ENCODE results near the gene AP3S2.
"Not testable (repeated sequence)": the region's sequence is repeated elsewhere in the genome, so short reads cannot be mapped to it uniquely, and the experiment has no call there.

Gene AP3S2

DNA sequence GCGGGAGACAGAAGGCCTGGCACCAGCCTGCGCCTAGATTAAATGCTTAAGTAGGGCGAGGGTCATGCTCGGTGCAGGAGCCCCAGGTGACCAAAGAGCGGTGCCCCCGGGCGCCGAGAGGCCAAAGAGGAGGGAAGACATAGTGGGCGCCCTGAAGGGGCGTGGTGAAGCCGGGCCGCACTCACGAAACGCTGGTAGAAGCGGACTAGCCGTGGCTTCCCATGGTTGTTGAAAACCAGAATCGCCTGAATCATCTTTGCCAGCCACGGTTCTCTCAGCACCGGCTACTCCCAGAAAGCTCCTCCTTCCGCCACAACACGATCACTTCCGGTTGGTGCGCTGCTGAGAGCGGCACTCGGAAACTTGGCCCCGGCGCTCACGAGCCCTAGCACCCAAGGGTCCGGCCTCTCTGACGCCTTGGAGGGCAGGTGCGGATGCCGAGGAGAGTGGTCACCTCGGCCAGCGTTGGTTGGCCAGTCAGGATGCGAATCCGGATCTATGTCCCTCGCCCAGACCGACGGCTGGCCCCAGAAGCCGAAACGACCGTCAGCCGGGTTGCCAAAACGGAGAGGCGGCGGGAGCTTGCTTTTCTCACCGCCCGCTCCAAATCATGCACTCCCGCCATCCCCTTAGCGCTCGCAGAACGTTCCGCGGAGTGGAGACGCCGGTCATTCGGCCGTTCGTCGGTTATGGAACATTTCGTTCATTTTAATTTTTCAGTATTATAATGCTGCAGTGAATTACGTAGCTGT is at the start of gene AP3S2:
TSS of gene AP3S2 (minus strand) at position 299 of the 752 bp plus-strand sequence. CDS start at position 254, 45 bp downstream.
- Histone ChIP-seq H3K27ac (ENCODE audit: low read length) (peak within 1 kb of the TSS; percentile 97), H2AFZ (ENCODE audit: low read depth, low read length) (peak within 1 kb of the TSS; percentile 97), H4K20me1 (ENCODE audit: insufficient read depth, low read length) (no peaks in the 10 kb centered on the region), H3K9ac (ENCODE audit: low read depth, low read length) (peak within 1 kb of the TSS; percentile 95), H3K4me3 (ENCODE audit: low read depth in 1 of 2, low read length in 2 of 2) (peak within 1 kb of the TSS; percentile 89 to 92), H3K36me3 (ENCODE audit: insufficient read depth, low read length) (peaks cover 2% of the 10 kb centered on the region), H3K27me3 (ENCODE audit: insufficient read depth, low read length, poor library complexity) (no peaks in the 10 kb centered on the region), H3K79me2 (ENCODE audit: insufficient read depth, low read length) (peaks cover 37% of the 10 kb centered on the region), H3K4me2 (ENCODE audit: insufficient read depth, low read length) (peak within 1 kb of the TSS; percentile 82), H3K4me1 (ENCODE audit: insufficient read depth, low read length) (peaks cover 25% of the 10 kb centered on the region), H3K9me3 (ENCODE audit: insufficient read depth, low read length, severe bottlenecking) (no peaks in the 10 kb centered on the region)
- peak; percentile 85 for DNase-seq
- ATAC-seq (ENCODE audit: insufficient read depth, low read depth): peak; percentile 97
- TF ChIP-seq, protein P1, sequence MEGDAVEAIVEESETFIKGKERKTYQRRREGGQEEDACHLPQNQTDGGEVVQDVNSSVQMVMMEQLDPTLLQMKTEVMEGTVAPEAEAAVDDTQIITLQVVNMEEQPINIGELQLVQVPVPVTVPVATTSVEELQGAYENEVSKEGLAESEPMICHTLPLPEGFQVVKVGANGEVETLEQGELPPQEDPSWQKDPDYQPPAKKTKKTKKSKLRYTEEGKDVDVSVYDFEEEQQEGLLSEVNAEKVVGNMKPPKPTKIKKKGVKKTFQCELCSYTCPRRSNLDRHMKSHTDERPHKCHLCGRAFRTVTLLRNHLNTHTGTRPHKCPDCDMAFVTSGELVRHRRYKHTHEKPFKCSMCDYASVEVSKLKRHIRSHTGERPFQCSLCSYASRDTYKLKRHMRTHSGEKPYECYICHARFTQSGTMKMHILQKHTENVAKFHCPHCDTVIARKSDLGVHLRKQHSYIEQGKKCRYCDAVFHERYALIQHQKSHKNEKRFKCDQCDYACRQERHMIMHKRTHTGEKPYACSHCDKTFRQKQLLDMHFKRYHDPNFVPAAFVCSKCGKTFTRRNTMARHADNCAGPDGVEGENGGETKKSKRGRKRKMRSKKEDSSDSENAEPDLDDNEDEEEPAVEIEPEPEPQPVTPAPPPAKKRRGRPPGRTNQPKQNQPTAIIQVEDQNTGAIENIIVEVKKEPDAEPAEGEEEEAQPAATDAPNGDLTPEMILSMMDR (IDR thresholded peaks at IDR 0.05; ENCODE audit: borderline replicate concordance, extremely low read depth, low read length, poor library complexity, severe bottlenecking): no peak
- TF ChIP-seq EZH2 (IDR thresholded peaks at IDR 0.05; ENCODE audit: borderline replicate concordance, low read depth, low read length, severe bottlenecking): no peak

DNA sequence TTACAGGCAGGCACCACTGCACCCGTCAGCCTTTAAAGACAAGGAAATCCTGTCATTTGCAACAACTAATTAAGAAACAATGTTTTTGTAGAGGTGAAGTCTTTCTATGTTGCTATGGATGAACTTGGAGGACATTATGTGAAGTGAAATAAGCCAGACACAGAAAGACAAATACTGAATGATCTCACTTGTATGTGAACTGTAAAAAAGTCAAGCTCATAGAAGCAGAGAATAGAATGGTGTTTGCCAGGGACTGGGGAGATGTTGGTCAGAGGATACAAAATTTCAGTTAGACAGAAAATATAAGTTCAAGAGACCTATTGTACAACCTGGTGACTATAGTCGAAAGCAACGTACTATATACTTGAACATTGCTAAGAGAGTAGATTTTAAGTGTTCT is 46.1 kb upstream of the AP3S2 start:
- no peak overlapping the region for H3K9ac ChIP-seq (ENCODE audit: low read depth, low read length)
- peaks cover 4% of the 10 kb centered on the region for H3K27me3 ChIP-seq (ENCODE audit: insufficient read depth, low read length, poor library complexity)
- no peaks in the 10 kb centered on the region for H3K79me2 ChIP-seq (ENCODE audit: insufficient read depth, low read length)
- no peaks in the 10 kb centered on the region for H3K36me3 ChIP-seq (ENCODE audit: insufficient read depth, low read length)
- DNase-seq: no peak
- no peaks in the 10 kb centered on the region for H4K20me1 ChIP-seq (ENCODE audit: insufficient read depth, low read length)
- no peak overlapping the region for H3K4me3 ChIP-seq (ENCODE audit: low read depth in 1 of 2, low read length in 2 of 2)
- no peak overlapping the region for H2AFZ ChIP-seq (ENCODE audit: low read depth, low read length)
- peaks cover 12% of the 10 kb centered on the region for H3K4me1 ChIP-seq (ENCODE audit: insufficient read depth, low read length)
- no peak for ATAC-seq (ENCODE audit: insufficient read depth, low read depth)
- no peaks in the 10 kb centered on the region for H3K9me3 ChIP-seq (ENCODE audit: insufficient read depth, low read length, severe bottlenecking)
- no peak overlapping the region for H3K27ac ChIP-seq (ENCODE audit: low read length)
- TF ChIP-seq EZH2 (IDR thresholded peaks at IDR 0.05; ENCODE audit: borderline replicate concordance, low read depth, low read length, severe bottlenecking): no peak
- TF ChIP-seq, protein P1 (IDR thresholded peaks at IDR 0.05; ENCODE audit: borderline replicate concordance, extremely low read depth, low read length, poor library complexity, severe bottlenecking): no peak
- H3K4me2 ChIP-seq (ENCODE audit: insufficient read depth, low read length): no peak overlapping the region

DNA sequence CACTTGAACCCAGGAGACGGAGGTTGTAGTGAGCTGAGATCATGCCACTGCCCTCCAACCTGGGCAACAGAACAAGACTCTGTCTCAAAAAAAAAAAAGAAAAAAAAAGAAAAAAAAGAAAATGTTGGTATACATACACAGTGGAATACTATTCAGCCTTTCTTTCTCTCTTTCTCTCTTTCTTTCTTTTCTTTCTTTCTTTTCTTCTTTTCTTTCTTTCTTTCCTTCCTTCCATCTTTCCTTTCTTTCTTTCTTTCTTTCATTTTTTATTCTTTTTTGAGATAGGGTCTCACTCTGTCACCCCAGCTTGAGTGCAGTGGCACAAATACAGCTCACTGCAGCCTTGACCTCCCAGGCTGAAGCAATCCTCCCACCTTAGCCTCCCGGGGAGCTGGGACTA is 45.6 kb upstream of the AP3S2 start:
- not testable (repeated sequence) for H3K9me3 ChIP-seq (ENCODE audit: insufficient read depth, low read length, severe bottlenecking); H3K9ac ChIP-seq (ENCODE audit: low read depth, low read length); H3K79me2 ChIP-seq (ENCODE audit: insufficient read depth, low read length); H3K27ac ChIP-seq (ENCODE audit: low read length); H3K4me3 ChIP-seq (ENCODE audit: low read depth in 1 of 2, low read length in 2 of 2); ATAC-seq (ENCODE audit: insufficient read depth, low read depth); DNase-seq; H4K20me1 ChIP-seq (ENCODE audit: insufficient read depth, low read length); H3K36me3 ChIP-seq (ENCODE audit: insufficient read depth, low read length); H2AFZ ChIP-seq (ENCODE audit: low read depth, low read length); H3K27me3 ChIP-seq (ENCODE audit: insufficient read depth, low read length, poor library complexity); H3K4me2 ChIP-seq (ENCODE audit: insufficient read depth, low read length)
- H3K4me1 ChIP-seq (ENCODE audit: insufficient read depth, low read length): peaks cover 12% of the 10 kb centered on the region

DNA sequence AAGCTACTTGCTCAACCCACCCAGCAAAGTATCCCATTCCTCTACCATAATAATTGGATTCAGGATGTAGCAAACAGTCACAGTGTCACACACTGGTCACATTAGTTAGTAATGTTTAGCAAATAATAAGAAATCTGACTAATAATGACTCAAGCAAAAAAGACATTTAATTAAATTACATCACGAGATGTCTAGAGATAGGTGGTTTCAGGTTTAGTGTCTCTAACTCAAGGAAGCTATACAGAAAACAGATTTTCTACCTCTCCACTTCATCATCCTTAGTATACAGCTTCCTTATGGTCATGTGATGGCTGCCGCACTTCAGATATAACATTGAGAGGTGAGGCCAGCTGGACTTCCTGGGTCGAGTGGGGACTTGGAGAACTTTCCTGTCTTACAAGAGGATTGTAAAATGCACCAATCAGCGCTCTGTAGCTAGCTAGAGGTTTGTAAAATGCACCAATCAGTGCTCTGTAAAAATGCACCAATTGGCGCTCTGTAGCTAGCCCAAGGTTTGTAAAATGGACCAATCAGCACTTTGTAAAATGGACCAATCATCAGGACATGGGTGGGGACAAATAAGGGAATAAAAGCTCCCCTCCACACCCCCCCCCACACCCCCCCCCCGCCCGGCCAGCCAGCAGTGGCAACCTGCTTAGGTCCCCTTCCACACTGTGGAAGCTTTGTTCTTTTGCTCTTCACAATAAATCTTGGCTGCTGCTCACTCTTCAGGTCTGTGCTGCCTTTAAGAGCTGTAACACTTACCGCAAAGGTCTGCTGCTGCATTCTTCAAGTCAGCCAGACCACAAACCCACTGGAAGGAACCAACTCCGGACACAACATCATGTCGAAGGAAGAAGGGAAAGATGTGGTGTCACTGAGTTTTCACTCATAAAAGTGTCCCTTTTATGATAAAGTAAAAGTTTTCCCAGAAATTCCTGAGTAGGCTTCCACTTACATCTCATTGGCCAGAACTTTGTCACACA is 43.9 kb upstream of the AP3S2 start:
- DNase-seq (no peak), ATAC-seq (ENCODE audit: insufficient read depth, low read depth) (no peak)
- peaks cover 4% of the 10 kb centered on the region for H3K27me3 ChIP-seq (ENCODE audit: insufficient read depth, low read length, poor library complexity)
- peaks cover 12% of the 10 kb centered on the region for H3K4me1 ChIP-seq (ENCODE audit: insufficient read depth, low read length)
- H3K9me3 ChIP-seq (ENCODE audit: insufficient read depth, low read length, severe bottlenecking): no peaks in the 10 kb centered on the region
- H3K4me2 ChIP-seq (ENCODE audit: insufficient read depth, low read length): no peak overlapping the region
- no peak for TF ChIP-seq EZH2 (IDR thresholded peaks at IDR 0.05; ENCODE audit: borderline replicate concordance, low read depth, low read length, severe bottlenecking)
- TF ChIP-seq, protein P1 (IDR thresholded peaks at IDR 0.05; ENCODE audit: borderline replicate concordance, extremely low read depth, low read length, poor library complexity, severe bottlenecking): no peak
- no peaks in the 10 kb centered on the region for H3K36me3 ChIP-seq (ENCODE audit: insufficient read depth, low read length)
- H3K9ac ChIP-seq (ENCODE audit: low read depth, low read length): no peak overlapping the region
- no peak overlapping the region for H3K4me3 ChIP-seq (ENCODE audit: low read depth in 1 of 2, low read length in 2 of 2)
- H3K79me2 ChIP-seq (ENCODE audit: insufficient read depth, low read length): no peaks in the 10 kb centered on the region
- H2AFZ ChIP-seq (ENCODE audit: low read depth, low read length): no peak overlapping the region
- H3K27ac ChIP-seq (ENCODE audit: low read length): no peak overlapping the region
- no peaks in the 10 kb centered on the region for H4K20me1 ChIP-seq (ENCODE audit: insufficient read depth, low read length)
